K562 (cell line): ENCODE results near the gene PDPK1.

Source experiments
- BMI1 ChIP-seq: fragments of 150-350 bp; IDR thresholded peaks from 2 replicates; pipeline ENCODE4 v1.6.1; 2014; ENCODE audit warnings: low read length
- EP300 ChIP-seq: IDR thresholded peaks from 2 replicates; pipeline ENCODE4 v1.6.1; 2012; ENCODE audit warnings: low read length, improper control_type of control experiment
- GABPA ChIP-seq: fragments of 200-800 bp; sonication (Bioruptor generic); conservative IDR thresholded peaks from 2 replicates; pipeline ENCODE4 v1.6.1; 2016; ENCODE audit warnings: low read depth, missing genetic modification characterization, missing compliant biosample characterization
- HDAC2 ChIP-seq: fragments of 450-650 bp; IDR thresholded peaks from 2 replicates; pipeline ENCODE4 v1.6.1; 2016; ENCODE audit warnings: mild to moderate bottlenecking
- KLF1 ChIP-seq: fragments of 450-650 bp; IDR thresholded peaks from 2 replicates; pipeline ENCODE4 v1.6.1; 2016; ENCODE audit warnings: missing genetic modification characterization, missing compliant biosample characterization
- POLR2A ChIP-seq: fragments of 450-650 bp; conservative IDR thresholded peaks from 2 replicates; pipeline ENCODE4 v1.6.1; 2016
- POLR2AphosphoS5 ChIP-seq: IDR thresholded peaks from 2 replicates; pipeline ENCODE4 v1.6.1; 2011; ENCODE audit warnings: mild to moderate bottlenecking, low read depth, low read length, moderate library complexity; ENCODE audit not compliant: control insufficient read depth, insufficient read depth
- ZNF780A ChIP-seq: fragments of 250-450 bp; sonication (Bioruptor Pico); IDR thresholded peaks from 2 replicates; pipeline ENCODE4 v1.5.0; 2021; ENCODE audit warnings: mild to moderate bottlenecking
- ZZZ3 ChIP-seq: fragments of 450-650 bp; IDR thresholded peaks from 2 replicates; pipeline ENCODE4 v1.6.1; 2016; ENCODE audit warnings: antibody characterized with exemption, mild to moderate bottlenecking, moderate library complexity

GRCh38 chr16:2527071-2527783 is 10.6 kb upstream of the PDPK1 start:
- TF ChIP-seq KLF1 (tag) (no peak), BMI1 (no peak), ZNF780A (CRISPR knock-in tag) (no peak), HDAC2 (no peak), POLR2A (no peak), EP300 (no peak), POLR2AphosphoS5 (no peak), GABPA (no peak), ZZZ3 (no peak)
